Thyroid gland (tissue), 4 donors: Measurements from ENCODE around the gene NR1D2.

Experiments used
- POLR2A ChIP-seq, 2 donors: fragments of 450-650 bp; IDR thresholded peaks; one replicate each; pipeline ENCODE4 v1.6.1; 2017; ENCODE audit warnings: antibody characterized with exemption in 2 of 2, mild to moderate bottlenecking in 2 of 2, moderate library complexity in 1 of 2
- TF ChIP-seq, protein P1 (sequence below), 6 experiments: fragments of 200-600 bp in 3 of 6; fragments of 450-650 bp in 3 of 6; sonication (generic) in 3 of 6; IDR thresholded peaks; one replicate each; pipeline ENCODE4 v1.5.1; 2016 to 2019; ENCODE audit warnings: antibody characterized with exemption in 6 of 6, mild to moderate bottlenecking in 2 of 6, inconsistent platforms in 1 of 6, moderate library complexity in 1 of 6

DNA sequence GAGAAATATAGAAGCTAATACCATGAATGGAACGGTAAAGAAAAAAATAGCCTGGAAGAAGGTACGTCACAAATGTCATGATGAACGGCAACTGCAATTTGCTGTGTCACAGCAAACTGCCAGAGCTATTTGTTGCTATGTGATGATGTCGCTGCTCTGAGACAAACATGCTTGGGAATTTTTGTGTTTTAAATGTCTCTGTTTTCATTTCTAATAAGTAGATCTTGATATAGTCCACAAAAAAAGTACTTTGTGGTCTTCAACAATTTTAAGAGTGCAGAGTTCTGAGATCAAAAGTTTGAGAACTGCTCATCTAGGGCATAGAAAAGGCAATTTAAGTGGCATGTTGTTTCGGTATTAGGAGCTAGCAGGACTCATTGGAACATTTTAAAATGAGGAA lies 4.3 kb upstream of the NR1D2 start:
- TF ChIP-seq, protein P1, sequence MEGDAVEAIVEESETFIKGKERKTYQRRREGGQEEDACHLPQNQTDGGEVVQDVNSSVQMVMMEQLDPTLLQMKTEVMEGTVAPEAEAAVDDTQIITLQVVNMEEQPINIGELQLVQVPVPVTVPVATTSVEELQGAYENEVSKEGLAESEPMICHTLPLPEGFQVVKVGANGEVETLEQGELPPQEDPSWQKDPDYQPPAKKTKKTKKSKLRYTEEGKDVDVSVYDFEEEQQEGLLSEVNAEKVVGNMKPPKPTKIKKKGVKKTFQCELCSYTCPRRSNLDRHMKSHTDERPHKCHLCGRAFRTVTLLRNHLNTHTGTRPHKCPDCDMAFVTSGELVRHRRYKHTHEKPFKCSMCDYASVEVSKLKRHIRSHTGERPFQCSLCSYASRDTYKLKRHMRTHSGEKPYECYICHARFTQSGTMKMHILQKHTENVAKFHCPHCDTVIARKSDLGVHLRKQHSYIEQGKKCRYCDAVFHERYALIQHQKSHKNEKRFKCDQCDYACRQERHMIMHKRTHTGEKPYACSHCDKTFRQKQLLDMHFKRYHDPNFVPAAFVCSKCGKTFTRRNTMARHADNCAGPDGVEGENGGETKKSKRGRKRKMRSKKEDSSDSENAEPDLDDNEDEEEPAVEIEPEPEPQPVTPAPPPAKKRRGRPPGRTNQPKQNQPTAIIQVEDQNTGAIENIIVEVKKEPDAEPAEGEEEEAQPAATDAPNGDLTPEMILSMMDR (IDR thresholded peaks at IDR 0.05): no peak
- no peak for TF ChIP-seq POLR2A (IDR thresholded peaks at IDR 0.05)
